ENCODE measurements around the gene SMIM45.
A peak's percentile ranks its signal among the peaks of the same experiment; 100 is the strongest.

The SMIM45 gene

DNA sequence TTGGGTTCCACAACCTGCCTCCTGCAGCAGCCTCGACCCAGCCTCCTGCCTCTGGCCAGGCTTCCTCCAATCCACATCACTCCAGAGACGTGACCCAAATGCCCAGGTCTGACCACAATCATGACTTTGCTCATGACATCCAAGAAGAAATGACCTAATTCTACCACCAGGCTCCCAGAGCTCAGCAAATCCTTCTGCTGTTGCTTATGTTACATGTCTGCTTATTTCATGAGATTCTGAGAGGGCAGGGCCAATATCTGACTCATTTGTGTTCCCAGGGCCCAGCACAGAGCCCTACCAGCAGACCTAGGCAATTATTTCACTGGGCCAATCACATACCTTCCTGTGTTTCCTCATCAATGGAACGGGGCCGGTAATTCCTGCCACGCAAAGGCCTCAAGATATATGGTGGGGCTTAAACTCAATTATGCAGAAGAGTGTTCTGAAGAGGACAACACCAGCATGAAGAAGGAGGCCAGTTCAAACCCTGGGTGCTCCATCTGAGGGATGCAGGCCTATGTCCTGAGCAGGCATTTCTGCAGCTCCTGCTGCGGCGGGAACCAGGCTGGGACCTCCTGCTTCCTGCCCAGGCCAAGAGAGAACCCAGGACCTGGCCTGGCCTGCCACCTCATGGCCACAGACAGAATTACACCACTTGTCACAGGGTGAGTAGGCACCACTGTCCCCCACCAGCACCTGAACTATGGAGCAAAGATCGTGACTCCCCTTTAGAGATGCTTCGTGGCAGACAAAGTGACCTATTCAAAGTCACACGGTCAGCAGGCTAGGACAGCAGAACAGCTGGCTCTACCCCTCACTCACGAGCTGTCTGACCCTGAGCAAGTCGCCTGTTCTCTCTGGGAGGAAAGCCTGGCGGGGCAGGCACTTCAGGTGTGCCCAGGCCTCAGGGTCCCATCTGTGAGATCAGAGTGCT is 10.9 kb upstream of the SMIM45 start:
- Histone ChIP-seq H3K4ac (replicated peaks; ENCODE audit: insufficient read length, low read depth, low read length) (no peak overlapping the region), H2BK15ac (ENCODE audit: low read length) (no peak overlapping the region), H4K8ac (ENCODE audit: extremely low read depth, insufficient read depth, low read length) (0 out of 2 replicates have a peak overlapping the region, but pooled peaks have one; percentile 52), H3K18ac (ENCODE audit: extremely low read depth, low read length) (no peak overlapping the region; the same call in 1 of the 2 replicates), H3K27ac (ENCODE audit: low read depth, low read length) (no peak overlapping the region), H4K91ac (replicated peaks; ENCODE audit: insufficient read length, low read length) (no peak overlapping the region), H3K56ac (replicated peaks; ENCODE audit: insufficient read length, low read depth, low read length) (no peak overlapping the region), H3K36me3 (ENCODE audit: control insufficient read depth in 2 of 4, insufficient read depth in 4 of 4, low read length in 3 of 4) (peaks cover 27 to 56% (median 46%) of the 10 kb centered on the region in 4 experiments), H3K4me1 (replicated peaks in 1 of 4; ENCODE audit: control insufficient read depth in 3 of 4, insufficient read depth in 4 of 4, low read length in 3 of 4) (peaks cover 4 to 7% (median 5%) of the 10 kb centered on the region in 4 experiments), H2BK12ac (ENCODE audit: low read depth, low read length) (no peak overlapping the region), H2BK120ac (replicated peaks; ENCODE audit: low read depth, low read length) (no peak overlapping the region), H2AK5ac (ENCODE audit: low read depth, low read length) (no peak overlapping the region), H3K79me1 (ENCODE audit: low read depth, low read length) (peaks cover 9% of the 10 kb centered on the region), H3K14ac (ENCODE audit: insufficient read length) (no peak overlapping the region), H3K9ac (replicated peaks in 1 of 4; ENCODE audit: extremely low read depth in 1 of 4, low read depth in 3 of 4, low read length in 3 of 4) (no peak overlapping the region; a peak in 1 of 7 replicates), H4K5ac (ENCODE audit: insufficient read length, low read depth, low read length) (no peak overlapping the region), H2BK20ac (ENCODE audit: low read length) (no peak overlapping the region), H3K4me3 (ENCODE audit: extremely low read depth in 1 of 4, insufficient read depth in 2 of 4, low read depth in 3 of 4, low read length in 4 of 4) (no peak overlapping the region), H3K27me3 (replicated peaks in 1 of 4; ENCODE audit: control insufficient read depth in 3 of 4, extremely low read depth in 1 of 4, insufficient read depth in 3 of 4, low read length in 3 of 4) (no peaks in the 10 kb centered on the region), H3K23me2 (ENCODE audit: low read depth, low read length) (peaks cover 4% of the 10 kb centered on the region; the same call in 1 of the 2 replicates), H3K9me3 (ENCODE audit: insufficient read depth in 2 of 2, low read depth in 1 of 2, low read length in 1 of 2) (no peaks in the 10 kb centered on the region), H3K79me2 (ENCODE audit: control insufficient read depth in 1 of 2, insufficient read depth in 2 of 2, low read length in 2 of 2) (peaks cover 0 to 8% of the 10 kb centered on the region in 2 experiments; a peak in 1 of 4 replicates), H3K23ac (ENCODE audit: insufficient read length) (no peak overlapping the region), H2AFZ (ENCODE audit: low read length) (no peak overlapping the region), H4K20me1 (replicated peaks in 1 of 2; ENCODE audit: control insufficient read depth in 1 of 2, insufficient read depth in 2 of 2, low read length in 2 of 2) (peaks cover 11 to 21% of the 10 kb centered on the region in 2 experiments), H3K4me2 (ENCODE audit: insufficient read depth in 1 of 2, low read depth in 2 of 2, low read length in 2 of 2) (no peak overlapping the region), H2BK5ac (ENCODE audit: low read depth, low read length) (no peak overlapping the region)
- CTCF ChIA-PET (ENCODE audit: partially characterized antibody) = interaction anchor here (0.6 to 6.3 kb wide), 43 partner anchors 8 to 661 kb away, joined by 3 to 77 read pairs (median 4); partner anchors contain the start of genes SMIM45 and TNFRSF13C
- DNase-seq (ENCODE audit: low read depth in 1 of 2, low spot score in 2 of 2) = peak in 1 of 2 experiments; percentile 95
- 73% methylated on average over 13 of the region's 13 CpGs; no CpG with 5 or more reads in 1 of the 2 experiments for WGBS, 2 experiments (ENCODE audit: extremely low coverage in 1 of 2, insufficient coverage in 1 of 2, insufficient read length in 1 of 2, insufficient replicate concordance in 2 of 2, low coverage in 1 of 2, low lambda C conversion rate in 2 of 2, missing lambda C conversion rate in 1 of 2)
- peak; percentile 94 for FAIRE-seq
- POLR2A ChIA-PET (ENCODE audit: partially characterized antibody) = interaction anchor here (1.0 to 2.0 kb wide), 5 partner anchors 13 to 32 kb away, joined by 3 to 17 read pairs (median 4); partner anchors contain the start of gene TNFRSF13C
- TF ChIP-seq RAD21 (IDR thresholded peaks at IDR 0.05 in 1 of 2, conservative IDR thresholded peaks at IDR 0.05 in 1 of 2; ENCODE audit: low read depth in 2 of 2, low read length in 2 of 2) (peak; percentile 95 to 96), FOSL1 (IDR thresholded peaks at IDR 0.05; ENCODE audit: insufficient read depth, low read depth, low read length) (no peak), TBP (IDR thresholded peaks at IDR 0.05; ENCODE audit: low read depth, low read length) (no peak), MAFK (IDR thresholded peaks at IDR 0.05; ENCODE audit: low read depth, low read length) (0 out of 2 replicates have a peak, but pooled peaks have one; percentile 18), CTBP2 (IDR thresholded peaks at IDR 0.05; ENCODE audit: borderline replicate concordance, insufficient read depth, insufficient read length, low read length) (no peak), KDM5A (IDR thresholded peaks at IDR 0.05; ENCODE audit: low read length) (no peak), ASH2L (IDR thresholded peaks at IDR 0.05; ENCODE audit: low read length) (no peak), KDM1A (IDR thresholded peaks at IDR 0.05; ENCODE audit: borderline replicate concordance, low read length) (no peak)
- TF ChIP-seq, protein P1, sequence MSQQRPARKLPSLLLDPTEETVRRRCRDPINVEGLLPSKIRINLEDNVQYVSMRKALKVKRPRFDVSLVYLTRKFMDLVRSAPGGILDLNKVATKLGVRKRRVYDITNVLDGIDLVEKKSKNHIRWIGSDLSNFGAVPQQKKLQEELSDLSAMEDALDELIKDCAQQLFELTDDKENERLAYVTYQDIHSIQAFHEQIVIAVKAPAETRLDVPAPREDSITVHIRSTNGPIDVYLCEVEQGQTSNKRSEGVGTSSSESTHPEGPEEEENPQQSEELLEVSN (IDR thresholded peaks at IDR 0.05) = 0 out of 2 replicates have a peak, but pooled peaks have one; percentile 51

Data from H1 (cell line).